Thoracic aorta (tissue), 2 donors: Measurements from ENCODE around the gene CCDC170. TPM values are rescaled to one million over a fixed set of nuclear protein-coding genes. Genes with fewer than 3 reads are reported as not detected.

Source experiments
- ATAC-seq: fragments of 150-250 bp; one replicate; pipeline ENCODE4 v1.8.0; 2017; ENCODE audit warnings: low read depth; ENCODE audit not compliant: insufficient number of reproducible peaks, low FRiP score
- DNase-seq: peaks from one replicate; pipeline ENCODE4 v3.0.0-alpha.2; 2020; ENCODE audit warnings: low spot score
- H3K27ac ChIP-seq, 2 donors: fragments of 200-600 bp; sonication (generic); 1 replicate in 1 of 2; 2 replicates in 1 of 2; pipeline ENCODE4 v1.5.1; 2016; ENCODE audit warnings: mild to moderate bottlenecking in 2 of 2, moderate library complexity in 2 of 2
- H3K27me3 ChIP-seq: fragments of 200-600 bp; sonication (generic); replicated peaks from 2 replicates; pipeline ENCODE4 v1.6.0; 2016; ENCODE audit warnings: mild to moderate bottlenecking; ENCODE audit not compliant: insufficient read depth
- H3K36me3 ChIP-seq: fragments of 200-600 bp; sonication (generic); one replicate; pipeline ENCODE4 v1.5.1; 2016
- H3K4me1 ChIP-seq, 2 donors: fragments of 200-600 bp; sonication (generic); 1 replicate in 1 of 2; 2 replicates in 1 of 2; pipeline versions ENCODE4 v1.5.1 to v1.6.0; 2016; ENCODE audit warnings: low read depth in 2 of 2, mild to moderate bottlenecking in 1 of 2; ENCODE audit not compliant: control insufficient read depth in 1 of 2
- H3K4me3 ChIP-seq: fragments of 200-600 bp; sonication (generic); 2 replicates; pipeline ENCODE4 v1.5.1; 2016; ENCODE audit warnings: mild to moderate bottlenecking
- H3K9me3 ChIP-seq: fragments of 200-600 bp; sonication (generic); 2 replicates; pipeline ENCODE4 v1.5.1; 2016
- total RNA-seq, 2 donors: library from RNA; depleted of rRNA; stranded (reverse); fragments of >200 nt; gene quantifications; one replicate each; pipeline versions ENCODE4 v1.1.0 to v1.2.3, GENCODE V29; 2016
- TF ChIP-seq, protein P1 (sequence below): fragments of 200-600 bp; sonication (generic); IDR thresholded peaks from one replicate; pipeline ENCODE4 v1.5.1; 2019; ENCODE audit warnings: antibody characterized with exemption

The CCDC170 gene
- total RNA-seq, 2 donors from 2014 or later: 0.81 to 1.5 TPM

DNA sequence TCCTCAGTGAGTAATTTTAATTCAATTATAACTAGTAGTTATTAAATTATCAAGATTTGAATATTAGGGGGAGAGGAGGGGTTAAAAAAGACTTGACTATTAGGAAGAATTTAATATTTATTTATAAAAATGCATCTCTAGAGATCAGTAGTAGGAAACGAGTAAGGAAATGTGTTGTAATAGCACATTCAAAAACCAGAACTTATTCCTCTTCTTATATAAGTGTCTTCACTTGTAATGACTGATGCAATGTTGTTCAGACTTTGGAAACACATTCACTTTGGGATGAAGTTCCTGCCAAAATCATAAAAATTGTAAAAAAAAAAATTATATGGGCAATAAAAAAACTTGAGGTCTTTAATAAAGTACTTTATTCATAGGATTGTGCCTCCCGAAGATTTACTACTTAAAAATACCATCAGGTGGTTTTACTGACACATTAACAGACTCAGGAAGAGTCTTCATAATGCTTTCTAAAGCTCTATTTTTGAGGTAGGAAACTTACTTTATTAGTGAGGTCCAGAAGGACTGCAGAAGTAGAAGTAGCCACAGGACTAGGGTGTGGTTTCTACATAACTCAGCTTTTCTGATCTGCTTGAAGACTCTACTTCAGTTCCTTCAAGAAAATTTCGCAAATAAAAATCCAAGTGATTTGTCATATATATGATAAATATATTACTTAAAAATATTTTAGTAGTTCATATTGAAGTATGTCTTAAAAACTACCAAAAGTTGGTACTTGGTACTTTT lies 59.8 kb downstream of the CCDC170 start:
- Histone ChIP-seq H3K4me3 (no peak overlapping the region), H3K27me3 (no peaks in the 10 kb centered on the region), H3K9me3 (peaks cover 4% of the 10 kb centered on the region), H3K36me3 (no peaks in the 10 kb centered on the region), H3K4me1 (no peaks in the 10 kb centered on the region), H3K27ac (no peak overlapping the region)
- DNase-seq (no peak), ATAC-seq (no peak)
- TF ChIP-seq, protein P1, sequence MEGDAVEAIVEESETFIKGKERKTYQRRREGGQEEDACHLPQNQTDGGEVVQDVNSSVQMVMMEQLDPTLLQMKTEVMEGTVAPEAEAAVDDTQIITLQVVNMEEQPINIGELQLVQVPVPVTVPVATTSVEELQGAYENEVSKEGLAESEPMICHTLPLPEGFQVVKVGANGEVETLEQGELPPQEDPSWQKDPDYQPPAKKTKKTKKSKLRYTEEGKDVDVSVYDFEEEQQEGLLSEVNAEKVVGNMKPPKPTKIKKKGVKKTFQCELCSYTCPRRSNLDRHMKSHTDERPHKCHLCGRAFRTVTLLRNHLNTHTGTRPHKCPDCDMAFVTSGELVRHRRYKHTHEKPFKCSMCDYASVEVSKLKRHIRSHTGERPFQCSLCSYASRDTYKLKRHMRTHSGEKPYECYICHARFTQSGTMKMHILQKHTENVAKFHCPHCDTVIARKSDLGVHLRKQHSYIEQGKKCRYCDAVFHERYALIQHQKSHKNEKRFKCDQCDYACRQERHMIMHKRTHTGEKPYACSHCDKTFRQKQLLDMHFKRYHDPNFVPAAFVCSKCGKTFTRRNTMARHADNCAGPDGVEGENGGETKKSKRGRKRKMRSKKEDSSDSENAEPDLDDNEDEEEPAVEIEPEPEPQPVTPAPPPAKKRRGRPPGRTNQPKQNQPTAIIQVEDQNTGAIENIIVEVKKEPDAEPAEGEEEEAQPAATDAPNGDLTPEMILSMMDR: no peak

DNA sequence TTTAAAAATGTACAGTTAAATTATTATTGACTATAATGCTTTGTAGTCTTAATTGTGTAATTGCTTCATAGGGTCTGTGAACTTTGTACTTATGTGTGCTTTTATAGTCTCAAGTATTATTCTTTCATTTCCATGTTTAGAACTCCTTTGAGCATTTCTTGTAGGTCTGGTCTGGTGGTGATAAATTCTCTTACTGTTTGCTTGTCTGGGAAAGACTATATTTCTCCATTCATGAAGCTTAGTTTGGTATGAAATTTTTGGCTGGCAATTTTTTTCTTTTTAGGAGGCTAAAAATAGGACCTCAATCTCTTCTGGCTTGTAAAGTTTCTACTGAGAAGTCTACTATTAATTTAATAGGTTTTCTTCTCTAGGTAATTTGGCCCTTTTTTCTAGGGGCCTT lies 67.4 kb downstream of the CCDC170 start:
- ATAC-seq (no peak), DNase-seq (no peak)
- TF ChIP-seq, protein P1: no peak
- H3K27me3 ChIP-seq: no peaks in the 10 kb centered on the region
- no peak overlapping the region for H3K4me3 ChIP-seq
- no peaks in the 10 kb centered on the region for H3K4me1 ChIP-seq
- peaks cover 26% of the 10 kb centered on the region for H3K9me3 ChIP-seq
- no peaks in the 10 kb centered on the region for H3K36me3 ChIP-seq
- no peak overlapping the region for H3K27ac ChIP-seq

DNA sequence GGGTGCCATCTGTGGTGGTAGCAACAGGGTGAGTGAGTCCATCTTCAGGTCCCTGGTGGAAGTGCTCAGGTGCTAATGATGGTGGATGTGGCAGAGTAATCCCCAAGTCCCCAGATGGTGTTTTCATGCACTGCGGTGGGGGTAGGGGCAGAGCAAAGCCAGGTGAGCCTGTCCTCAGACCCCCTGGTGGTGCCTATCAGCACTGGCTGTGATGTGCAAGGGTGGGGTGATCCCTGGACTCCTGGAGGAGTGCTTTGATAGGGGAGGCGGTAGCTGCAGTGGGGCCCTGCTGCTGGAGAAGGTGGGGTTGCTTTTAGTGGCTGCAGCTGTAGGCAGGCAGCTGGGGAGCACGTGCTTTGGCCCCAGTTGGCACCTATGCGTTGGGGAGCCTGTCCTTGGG lies 70.8 kb downstream of the CCDC170 start:
- DNase-seq (no peak), ATAC-seq (no peak)
- Histone ChIP-seq H3K36me3 (no peaks in the 10 kb centered on the region), H3K27me3 (no peaks in the 10 kb centered on the region), H3K27ac (no peak overlapping the region), H3K4me3 (no peak overlapping the region), H3K9me3 (peaks cover 26% of the 10 kb centered on the region), H3K4me1 (no peaks in the 10 kb centered on the region)
- TF ChIP-seq, protein P1: no peak

DNA sequence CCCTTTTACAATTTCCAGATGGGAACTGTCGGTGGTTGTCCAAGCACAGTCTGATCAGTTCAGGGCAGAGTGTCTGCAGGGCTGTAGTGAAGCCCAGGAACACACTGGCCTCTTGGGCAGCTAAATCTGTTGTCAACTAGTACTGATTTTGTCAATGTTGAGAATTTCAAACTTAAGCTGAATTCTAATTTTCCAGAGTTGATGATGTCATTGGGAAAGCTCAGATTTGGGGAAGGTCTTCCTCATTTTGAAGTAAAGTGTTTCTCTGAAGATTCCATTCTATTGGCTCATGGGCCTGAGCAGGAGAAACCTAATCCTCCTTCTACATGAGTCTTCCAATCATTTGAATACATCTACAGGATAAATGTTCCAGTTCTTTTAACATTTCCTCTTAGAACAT lies 72.1 kb downstream of the CCDC170 start:
- ATAC-seq (no peak), DNase-seq (no peak)
- H3K36me3 ChIP-seq: no peaks in the 10 kb centered on the region
- TF ChIP-seq, protein P1: no peak
- no peak overlapping the region for H3K4me3 ChIP-seq
- H3K27me3 ChIP-seq: no peaks in the 10 kb centered on the region
- no peaks in the 10 kb centered on the region for H3K4me1 ChIP-seq
- no peak overlapping the region for H3K27ac ChIP-seq
- H3K9me3 ChIP-seq: peaks cover 20% of the 10 kb centered on the region

DNA sequence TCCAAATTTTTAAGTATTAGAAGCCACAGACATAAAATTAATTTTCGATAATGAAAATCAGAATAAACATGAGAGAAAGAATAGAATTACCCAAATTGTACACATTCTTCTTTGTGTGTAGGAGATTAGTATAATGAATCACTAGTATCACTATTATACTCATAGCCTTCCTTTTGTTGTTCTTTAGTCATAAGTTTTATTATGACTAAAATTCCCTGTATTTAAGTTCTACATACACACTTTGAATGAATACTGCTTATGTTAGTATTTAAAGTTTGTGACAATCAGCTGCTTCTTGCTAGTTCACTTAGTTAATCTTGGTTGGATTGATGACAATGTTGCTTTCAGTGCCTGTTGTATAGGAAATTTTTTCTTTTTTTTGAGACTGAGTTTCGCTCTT lies 72.7 kb downstream of the CCDC170 start:
- no peaks in the 10 kb centered on the region for H3K27me3 ChIP-seq
- H3K4me1 ChIP-seq: no peaks in the 10 kb centered on the region
- no peak for ATAC-seq

More for the DNA sequence above, 72.7 kb downstream of the CCDC170 start:
- H3K27ac ChIP-seq: no peak overlapping the region
- H3K36me3 ChIP-seq: no peaks in the 10 kb centered on the region
- H3K9me3 ChIP-seq: peaks cover 13% of the 10 kb centered on the region
- no peak overlapping the region for H3K4me3 ChIP-seq
- TF ChIP-seq, protein P1: no peak
- no peak for DNase-seq
